Osteocyte (in vitro differentiated cells): ENCODE measurements around the gene MTHFD1L. TPM values are rescaled to one million over a fixed set of nuclear protein-coding genes. Genes with fewer than 3 reads are reported as not detected.
A peak's percentile ranks its signal among the peaks of the same experiment; 100 is the strongest.

Experiments used
- DNase-seq: peaks from one replicate; pipeline ENCODE4 v3.0.0; 2021; ENCODE audit warnings: mixed read lengths; ENCODE audit not compliant: unreplicated experiment; ENCODE audit errors: extremely low spot score
- H3K27ac Mint-ChIP-seq: one replicate; pipeline ENCODE4 v1.8.0; 2021; ENCODE audit warnings: mild to moderate bottlenecking, mixed read lengths; ENCODE audit not compliant: unreplicated experiment
- H3K27me3 Mint-ChIP-seq: one replicate; pipeline ENCODE4 v1.8.0; 2021; ENCODE audit warnings: mixed read lengths; ENCODE audit not compliant: unreplicated experiment
- H3K36me3 Mint-ChIP-seq: one replicate; pipeline ENCODE4 v1.8.0; 2021; ENCODE audit warnings: mixed read lengths; ENCODE audit not compliant: unreplicated experiment
- H3K4me1 Mint-ChIP-seq: one replicate; pipeline ENCODE4 v1.8.0; 2021; ENCODE audit warnings: mixed read lengths; ENCODE audit not compliant: unreplicated experiment
- H3K4me3 Mint-ChIP-seq: one replicate; pipeline ENCODE4 v1.8.0; 2021; ENCODE audit warnings: mild to moderate bottlenecking, moderate library complexity, mixed read lengths; ENCODE audit not compliant: unreplicated experiment
- H3K9me3 Mint-ChIP-seq: one replicate; pipeline ENCODE4 v1.8.0; 2021; ENCODE audit warnings: mixed read lengths; ENCODE audit not compliant: unreplicated experiment
- total RNA-seq: library from RNA; stranded (reverse); gene quantifications from 2 replicates; pipeline ENCODE4 v1.2.1, GENCODE V29; 2021
- TF ChIP-seq, protein P1 (sequence below): fragments of 200-600 bp; sonication (generic); IDR thresholded peaks from 2 replicates; pipeline ENCODE4 v1.5.0; 2021; ENCODE audit warnings: antibody characterized with exemption, mild to moderate bottlenecking, moderate library complexity

Gene MTHFD1L
- total RNA-seq, 1 donor from 2014 or later: 63.2 TPM

- Mint-ChIP-seq H3K36me3 (peaks cover 54% of the 10 kb centered on the region), H3K9me3 (peaks cover 6% of the 10 kb centered on the region), H3K4me3 (no peak overlapping the region), H3K4me1 (peaks cover 9% of the 10 kb centered on the region), H3K27ac (no peak overlapping the region), H3K27me3 (no peaks in the 10 kb centered on the region)
- no peak for DNase-seq
- TF ChIP-seq, protein P1, sequence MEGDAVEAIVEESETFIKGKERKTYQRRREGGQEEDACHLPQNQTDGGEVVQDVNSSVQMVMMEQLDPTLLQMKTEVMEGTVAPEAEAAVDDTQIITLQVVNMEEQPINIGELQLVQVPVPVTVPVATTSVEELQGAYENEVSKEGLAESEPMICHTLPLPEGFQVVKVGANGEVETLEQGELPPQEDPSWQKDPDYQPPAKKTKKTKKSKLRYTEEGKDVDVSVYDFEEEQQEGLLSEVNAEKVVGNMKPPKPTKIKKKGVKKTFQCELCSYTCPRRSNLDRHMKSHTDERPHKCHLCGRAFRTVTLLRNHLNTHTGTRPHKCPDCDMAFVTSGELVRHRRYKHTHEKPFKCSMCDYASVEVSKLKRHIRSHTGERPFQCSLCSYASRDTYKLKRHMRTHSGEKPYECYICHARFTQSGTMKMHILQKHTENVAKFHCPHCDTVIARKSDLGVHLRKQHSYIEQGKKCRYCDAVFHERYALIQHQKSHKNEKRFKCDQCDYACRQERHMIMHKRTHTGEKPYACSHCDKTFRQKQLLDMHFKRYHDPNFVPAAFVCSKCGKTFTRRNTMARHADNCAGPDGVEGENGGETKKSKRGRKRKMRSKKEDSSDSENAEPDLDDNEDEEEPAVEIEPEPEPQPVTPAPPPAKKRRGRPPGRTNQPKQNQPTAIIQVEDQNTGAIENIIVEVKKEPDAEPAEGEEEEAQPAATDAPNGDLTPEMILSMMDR: no peak
Observed at GRCh38 chr6:150971219-150971618, 105.7 kb downstream of the MTHFD1L start.

- DNase-seq: no peak
- H3K4me3 Mint-ChIP-seq: no peak overlapping the region
- H3K9me3 Mint-ChIP-seq: peaks cover 6% of the 10 kb centered on the region
- peaks cover 46% of the 10 kb centered on the region for H3K36me3 Mint-ChIP-seq
- TF ChIP-seq, protein P1: no peak
- H3K4me1 Mint-ChIP-seq: peaks cover 15% of the 10 kb centered on the region
- H3K27me3 Mint-ChIP-seq: no peaks in the 10 kb centered on the region
- H3K27ac Mint-ChIP-seq: no peak overlapping the region
Observed at GRCh38 chr6:150975136-150975535, 109.6 kb downstream of the MTHFD1L start.

DNA sequence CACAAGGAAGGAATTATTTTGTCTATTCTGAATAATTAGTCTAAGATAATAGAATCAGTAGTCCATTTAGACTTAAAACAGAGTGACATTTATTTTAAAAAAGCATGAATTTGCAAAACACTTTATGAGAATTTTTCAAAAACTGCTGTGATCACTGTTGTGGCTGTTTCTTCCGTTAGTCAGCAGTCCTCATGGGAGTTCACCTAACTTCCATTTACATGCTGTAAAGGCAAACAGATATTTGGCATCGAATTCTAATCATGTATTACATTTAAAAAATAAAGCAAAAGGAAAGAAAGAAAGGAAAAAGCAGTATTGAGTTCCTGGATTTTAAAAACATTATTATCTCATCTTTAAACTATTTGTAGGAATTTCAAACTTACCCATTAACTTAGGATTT is 111.8 kb downstream of the MTHFD1L start:
- Mint-ChIP-seq H3K4me1 (peaks cover 20% of the 10 kb centered on the region), H3K27me3 (no peaks in the 10 kb centered on the region), H3K36me3 (peaks cover 43% of the 10 kb centered on the region), H3K4me3 (no peak overlapping the region), H3K27ac (peak overlapping the region; percentile 64), H3K9me3 (peaks cover 6% of the 10 kb centered on the region)
- TF ChIP-seq, protein P1: no peak
- no peak for DNase-seq

GRCh38 chr6:150978624-150979023 is 113.1 kb downstream of the MTHFD1L start:
- H3K4me3 Mint-ChIP-seq: no peak overlapping the region
- no peak for DNase-seq
- H3K9me3 Mint-ChIP-seq: peaks cover 6% of the 10 kb centered on the region
- TF ChIP-seq, protein P1: no peak
- no peaks in the 10 kb centered on the region for H3K27me3 Mint-ChIP-seq
- peaks cover 37% of the 10 kb centered on the region for H3K36me3 Mint-ChIP-seq
- H3K27ac Mint-ChIP-seq: no peak overlapping the region
- H3K4me1 Mint-ChIP-seq: peaks cover 20% of the 10 kb centered on the region

DNA sequence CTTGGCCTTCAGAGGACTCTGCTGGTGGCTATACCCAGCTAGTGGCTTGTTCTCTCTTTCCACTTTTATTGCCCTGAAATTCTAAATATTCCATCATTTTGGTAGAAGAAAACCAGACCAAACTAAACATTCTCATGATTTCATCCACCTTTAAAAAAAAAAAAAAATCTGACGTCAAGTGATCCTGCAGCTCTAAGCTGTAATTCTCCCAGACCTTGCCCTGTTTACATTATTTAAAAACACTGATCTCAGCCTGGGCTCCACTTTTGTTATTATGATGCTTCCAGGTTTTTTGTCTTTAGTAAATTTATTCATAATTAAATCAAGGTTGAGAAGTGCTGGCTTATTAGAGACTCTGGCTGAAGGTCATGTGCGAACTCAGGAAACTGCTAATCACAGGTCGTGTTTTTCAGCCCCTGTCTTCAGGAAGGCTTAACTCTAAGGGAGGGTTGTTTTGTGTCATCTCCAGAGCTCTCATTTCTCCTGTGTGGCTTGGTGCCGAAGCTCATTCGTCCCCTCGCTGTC is 114.4 kb downstream of the MTHFD1L start:
- Mint-ChIP-seq H3K27me3 (no peaks in the 10 kb centered on the region), H3K4me3 (no peak overlapping the region), H3K27ac (peak overlapping the region; percentile 20), H3K9me3 (no peaks in the 10 kb centered on the region), H3K36me3 (peaks cover 25% of the 10 kb centered on the region), H3K4me1 (peaks cover 20% of the 10 kb centered on the region)
- TF ChIP-seq, protein P1: no peak
- DNase-seq: no peak
